ENCODE data around the gene DGKD.

The DGKD gene

DNA sequence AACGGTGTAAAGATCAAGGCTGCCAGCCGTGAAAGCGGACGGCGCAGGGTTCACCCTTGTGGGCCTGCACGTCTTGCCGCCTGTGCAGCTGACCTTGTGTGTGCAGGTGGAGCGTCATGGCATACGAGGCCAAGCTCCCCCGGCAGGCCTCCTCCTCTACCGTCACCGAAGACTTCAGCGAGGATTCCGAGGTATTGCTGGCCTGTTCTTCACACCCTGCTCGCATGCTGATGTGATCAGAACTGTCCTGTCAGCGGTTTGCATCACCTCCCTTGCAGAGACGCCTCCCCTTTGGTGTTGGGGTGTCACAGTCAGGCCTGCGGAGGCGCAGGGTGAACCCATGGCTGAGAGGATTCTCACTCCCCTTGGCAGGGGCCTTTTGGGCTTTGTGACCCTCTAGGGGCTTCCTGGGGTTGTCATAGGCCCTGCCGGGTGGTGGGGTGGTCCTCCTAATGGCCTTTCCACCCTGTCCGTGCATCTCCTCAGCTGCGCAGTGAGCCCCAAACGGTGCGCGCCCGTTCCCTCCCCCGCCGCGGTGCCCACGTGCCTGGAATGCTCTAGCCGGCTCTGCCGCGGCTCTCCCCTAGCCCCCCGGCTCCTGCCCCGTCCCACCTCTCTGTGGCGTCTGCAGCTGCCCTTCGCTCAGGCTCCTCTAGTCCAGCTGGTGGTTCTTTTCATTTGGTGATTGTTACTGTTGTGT is 92.5 kb downstream of the DGKD start:
- DNase-seq (ENCODE audit: low read depth in 2 of 2), result no peak

DNA sequence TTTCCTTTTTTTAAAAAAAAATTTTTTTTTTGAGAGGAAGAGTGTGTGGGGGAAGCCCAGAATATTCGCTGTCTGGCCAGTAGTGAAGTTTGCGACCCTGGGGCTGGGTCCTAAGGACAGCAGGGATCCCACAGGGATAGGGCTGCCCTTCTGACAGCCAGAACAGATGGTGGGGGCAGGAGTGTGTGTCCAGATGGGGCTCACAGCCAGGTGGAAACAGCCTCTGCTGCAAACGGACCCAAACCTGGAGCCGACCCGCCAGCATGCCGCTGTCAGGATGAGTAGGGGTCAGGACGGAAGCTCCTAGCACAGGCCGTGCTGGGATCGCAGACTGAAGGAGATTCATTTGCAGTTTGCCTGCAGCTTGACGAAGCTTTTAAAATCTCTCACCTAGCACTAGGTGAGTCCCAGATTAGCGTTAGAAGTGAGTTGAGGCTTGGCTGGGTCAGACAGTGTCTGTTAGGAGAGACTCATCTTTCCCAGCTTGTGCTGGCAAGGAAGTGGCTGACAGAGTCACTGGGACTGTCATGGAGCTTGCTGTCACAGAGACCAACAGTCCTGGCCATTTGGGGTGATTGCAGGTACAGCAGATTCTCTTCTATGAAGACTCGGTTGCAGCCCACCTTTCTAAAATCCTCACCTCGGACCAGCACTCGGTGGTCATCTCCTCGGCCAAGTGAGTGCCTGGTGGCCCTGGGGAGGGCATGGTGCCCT is 93.4 kb downstream of the DGKD start:
- no peak for DNase-seq (ENCODE audit: low read depth in 2 of 2)

DNA sequence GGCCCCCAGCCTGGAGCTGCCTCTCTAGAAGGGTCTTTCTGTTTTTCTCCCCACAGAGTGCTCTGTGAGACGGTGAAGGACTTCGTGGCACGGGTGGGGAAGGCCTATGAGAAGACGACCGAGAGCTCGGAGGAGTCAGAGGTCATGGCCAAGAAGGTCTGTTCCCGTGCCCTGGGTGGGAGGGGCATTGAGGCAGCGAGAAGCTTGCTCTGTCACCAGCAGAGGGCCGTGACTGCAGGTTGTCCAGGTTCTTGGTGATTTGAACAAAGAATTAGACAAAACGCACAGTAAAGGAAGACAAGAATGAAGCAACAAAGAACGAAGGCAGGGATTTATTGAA is 93.9 kb downstream of the DGKD start:
- no peak for DNase-seq (ENCODE audit: low read depth in 2 of 2)

DNA sequence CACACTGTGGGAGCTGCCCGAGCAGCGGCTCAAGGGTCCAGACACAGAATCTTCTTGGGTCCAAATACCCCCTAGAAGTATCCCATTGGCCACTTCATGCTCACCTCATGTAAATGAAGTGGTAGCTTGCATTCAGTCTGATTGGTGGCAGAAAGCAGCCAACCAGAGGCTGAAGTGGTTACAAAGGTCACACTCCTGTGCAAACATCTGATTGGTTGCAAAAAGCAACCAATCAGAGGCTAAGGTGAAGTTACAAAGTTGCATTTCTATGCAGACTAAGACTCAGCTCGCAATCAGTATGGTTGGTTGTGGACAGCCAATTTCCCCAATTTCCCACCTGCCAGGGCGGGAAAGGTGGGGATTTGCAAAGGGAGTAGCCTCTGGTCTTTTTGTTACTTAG is 94.3 kb downstream of the DGKD start:
- DNase-seq (ENCODE audit: low read depth in 2 of 2), result no peak

DNA sequence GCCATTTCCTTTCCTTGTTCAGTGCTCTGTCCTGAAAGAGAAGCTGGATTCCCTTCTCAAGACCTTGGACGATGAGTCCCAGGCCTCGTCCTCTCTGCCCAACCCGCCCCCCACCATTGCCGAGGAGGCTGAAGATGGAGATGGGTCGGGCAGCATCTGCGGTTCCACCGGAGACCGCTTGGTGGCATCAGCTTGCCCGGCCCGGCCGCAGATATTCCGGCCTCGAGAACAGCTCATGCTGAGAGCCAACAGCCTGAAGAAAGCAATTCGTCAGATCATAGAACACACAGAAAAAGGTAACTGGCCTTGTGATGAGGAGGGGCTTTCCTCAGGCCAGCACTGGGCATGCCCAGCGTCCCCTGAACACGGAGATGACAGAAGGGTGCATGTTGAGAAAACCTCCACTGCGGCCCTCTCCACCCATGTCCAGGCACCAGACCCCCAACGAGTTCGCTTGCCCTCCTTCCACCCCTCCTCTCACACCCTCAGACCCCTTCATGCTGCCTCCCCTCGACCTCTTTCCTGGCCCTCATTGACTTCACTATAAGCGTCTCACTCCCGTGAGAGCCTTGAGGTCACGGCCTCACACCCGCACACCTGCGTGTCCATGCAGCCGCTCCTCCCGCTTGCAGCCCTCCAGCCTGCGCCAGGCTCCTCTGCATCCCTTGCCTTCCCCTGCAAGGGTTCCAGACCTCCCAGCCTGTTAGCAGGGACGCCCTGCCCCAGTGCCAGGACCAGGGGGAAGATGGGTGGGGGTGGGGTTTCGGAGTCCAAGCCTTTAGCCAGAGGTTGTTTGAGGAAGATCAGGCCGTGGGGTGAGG is 95.0 kb downstream of the DGKD start:
- no peak for DNase-seq (ENCODE audit: low read depth in 2 of 2)

DNA sequence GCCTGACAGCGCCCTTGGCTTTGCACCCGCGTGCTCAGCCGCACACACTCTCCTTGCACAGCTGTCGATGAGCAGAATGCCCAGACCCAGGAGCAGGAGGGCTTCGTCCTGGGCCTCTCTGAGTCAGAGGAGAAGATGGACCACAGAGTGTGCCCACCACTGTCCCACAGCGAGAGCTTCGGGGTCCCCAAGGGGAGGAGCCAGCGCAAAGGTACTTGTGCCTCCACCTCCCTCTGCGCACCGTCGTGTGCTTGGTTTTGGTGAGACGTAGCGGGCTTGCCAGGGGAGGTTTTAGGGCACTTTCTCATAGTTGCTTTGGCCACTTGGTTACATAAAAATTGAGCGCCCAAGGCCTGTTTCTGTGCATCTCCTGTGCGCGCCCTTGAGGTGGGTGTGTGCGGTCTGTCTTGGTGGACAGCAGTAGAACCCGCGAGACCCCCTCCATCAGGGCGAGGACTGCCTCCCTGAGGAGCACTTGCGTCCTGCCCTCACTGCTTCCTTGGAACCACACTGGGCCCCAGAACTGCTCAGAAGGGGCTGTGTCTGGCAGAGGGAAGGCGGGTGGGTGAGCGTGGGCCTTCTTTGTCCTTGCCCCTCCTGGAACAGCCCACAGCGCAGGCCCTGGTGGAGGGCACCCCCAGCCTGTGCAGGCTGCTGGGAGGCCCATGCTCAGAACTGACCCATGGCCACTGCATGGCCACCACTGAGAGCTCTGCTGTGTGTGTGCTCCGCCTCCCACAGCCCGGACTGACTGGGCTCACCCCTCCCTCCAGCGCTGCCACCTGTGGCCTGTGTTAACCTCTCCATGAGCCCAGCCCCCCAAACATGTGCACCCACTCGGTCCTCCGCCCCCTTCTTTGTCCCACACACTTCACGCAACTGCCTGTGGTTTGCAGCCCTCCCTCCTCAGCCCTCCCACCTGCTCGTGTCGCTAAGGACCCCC is 95.9 kb downstream of the DGKD start:
- no peak for DNase-seq (ENCODE audit: low read depth in 2 of 2)

DNA sequence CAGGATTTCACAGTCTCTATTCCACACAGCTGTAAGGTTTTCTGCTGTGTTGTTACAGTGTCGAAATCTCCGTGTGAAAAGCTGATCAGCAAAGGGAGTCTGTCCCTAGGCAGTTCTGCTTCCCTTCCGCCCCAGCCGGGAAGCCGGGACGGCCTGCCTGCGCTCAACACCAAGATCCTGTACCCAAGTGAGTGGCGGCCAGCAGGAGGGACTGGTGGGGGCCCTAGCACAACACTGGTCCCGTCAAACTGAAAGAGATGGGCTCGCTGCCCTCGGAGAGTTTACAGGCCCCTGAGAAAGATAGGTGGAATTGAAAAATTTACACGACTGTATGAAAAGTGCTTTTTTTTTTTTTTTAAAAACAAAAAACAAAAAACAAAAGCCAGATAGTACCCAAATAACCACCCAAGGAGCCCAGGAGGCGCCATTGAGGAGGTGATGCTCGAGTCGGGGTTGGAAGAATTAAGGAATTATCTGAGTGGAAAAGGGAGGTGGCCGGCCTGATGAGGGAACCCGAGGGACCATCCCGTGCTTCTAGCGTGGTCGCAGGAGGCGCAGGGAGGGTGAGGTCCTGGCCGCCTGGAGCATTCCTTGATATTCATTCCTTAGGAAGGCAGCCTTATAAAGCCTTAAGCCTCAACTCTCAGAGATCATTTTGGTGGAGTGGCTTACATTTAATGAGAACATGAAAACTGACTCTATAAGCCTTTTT is 96.7 kb downstream of the DGKD start:
- DNase-seq (ENCODE audit: low read depth in 2 of 2), result no peak

DNA sequence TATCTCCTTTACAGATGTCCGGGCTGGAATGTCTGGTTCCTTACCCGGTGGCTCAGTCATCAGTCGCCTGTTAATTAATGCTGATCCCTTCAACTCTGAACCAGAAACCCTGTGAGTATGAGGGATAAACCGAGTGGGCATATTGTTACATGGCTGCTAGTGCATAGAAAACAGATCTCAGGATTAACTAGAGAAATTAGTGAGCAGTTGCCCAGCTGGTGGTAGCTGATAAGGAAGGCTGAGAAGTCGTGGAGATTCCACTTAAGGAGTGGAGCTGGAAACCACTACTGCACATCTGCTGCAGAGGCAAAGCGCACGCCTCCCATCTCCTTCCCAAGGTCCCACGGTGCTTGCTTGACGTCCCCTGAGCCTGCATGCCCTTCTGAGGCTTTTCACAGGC is 97.7 kb downstream of the DGKD start:
- DNase-seq (ENCODE audit: low read depth in 2 of 2), result no peak

DNA sequence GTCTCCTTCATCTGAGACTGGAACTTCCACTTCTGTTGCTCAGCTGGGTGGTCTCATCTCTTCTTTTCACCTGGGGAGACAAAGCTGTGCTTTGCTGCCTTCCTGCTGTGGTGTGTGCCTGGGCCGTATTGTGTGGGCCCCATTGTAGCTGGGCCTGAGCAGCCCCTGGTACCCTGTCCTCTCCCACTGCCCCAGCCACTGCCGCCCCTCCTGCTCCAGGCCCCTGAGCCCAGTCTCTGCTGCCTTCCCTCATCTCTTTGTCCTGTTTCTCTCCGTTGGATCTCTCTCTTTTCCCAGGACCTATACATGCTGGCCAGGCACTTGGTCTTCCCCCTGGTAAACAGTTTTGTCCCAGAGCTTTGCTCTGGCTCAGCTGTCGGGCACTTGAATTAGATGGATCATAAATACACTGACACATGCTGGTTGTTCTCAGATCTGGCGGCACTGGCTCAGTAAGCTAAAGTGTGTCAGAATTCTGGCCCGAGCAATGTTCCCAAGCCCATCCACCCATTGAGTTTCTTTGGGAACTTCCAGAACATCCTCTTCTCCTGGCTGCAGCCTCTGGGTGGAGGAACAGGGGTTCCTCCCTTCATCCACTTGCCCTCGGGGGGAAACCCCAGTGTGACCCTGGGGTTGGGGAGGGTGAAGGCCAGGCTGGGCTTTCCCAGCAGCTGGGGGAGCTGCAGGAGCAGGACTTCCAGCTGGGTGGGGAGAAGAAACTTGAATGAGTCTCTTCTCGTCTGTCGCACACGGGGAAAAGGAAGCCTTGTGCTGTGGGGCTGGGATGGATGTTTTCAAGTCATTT is 99.0 kb downstream of the DGKD start:
- no peak for DNase-seq (ENCODE audit: low read depth in 2 of 2)

DNA sequence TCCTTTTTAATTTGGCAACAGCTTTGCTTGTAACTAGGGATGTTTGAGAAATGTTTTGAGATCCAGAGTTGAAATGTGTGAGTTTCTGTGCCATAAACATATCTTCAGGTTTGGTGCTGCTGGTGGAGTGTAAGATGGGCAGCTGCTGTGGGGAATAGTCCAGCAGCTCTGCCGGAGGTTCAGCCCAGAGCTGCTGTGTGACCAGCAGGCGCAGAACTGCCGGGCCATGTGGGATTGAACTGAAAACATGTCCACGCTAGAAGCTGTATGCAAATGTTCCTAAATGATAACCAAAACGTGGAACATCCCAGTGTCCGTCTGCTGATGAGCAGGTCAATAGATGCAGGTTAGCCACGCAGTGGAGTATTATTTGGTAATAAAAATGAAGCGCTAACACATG is 99.6 kb downstream of the DGKD start:
- no peak for DNase-seq (ENCODE audit: low read depth in 2 of 2)

DNA sequence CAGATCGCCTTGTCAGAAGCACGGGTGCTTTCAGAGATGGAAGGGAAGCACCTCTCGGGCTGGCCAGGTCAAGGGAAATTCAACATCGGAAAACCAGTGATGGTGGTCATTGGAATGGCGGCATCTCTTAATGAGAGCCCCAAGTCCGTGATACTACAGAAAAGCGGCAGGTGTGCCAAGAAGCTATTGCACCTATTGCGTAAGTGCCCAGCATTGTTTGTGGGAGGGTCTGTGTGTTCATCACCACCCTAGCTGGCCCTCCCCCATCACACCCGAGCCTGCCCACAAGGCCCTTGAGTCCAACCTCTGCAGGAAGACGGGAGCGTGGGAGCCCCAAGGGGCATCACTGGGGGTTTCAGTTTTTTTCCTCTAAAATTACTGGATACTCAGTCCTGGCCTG is 100.7 kb downstream of the DGKD start:
- DNase-seq (ENCODE audit: low read depth in 2 of 2), result no peak

DNA sequence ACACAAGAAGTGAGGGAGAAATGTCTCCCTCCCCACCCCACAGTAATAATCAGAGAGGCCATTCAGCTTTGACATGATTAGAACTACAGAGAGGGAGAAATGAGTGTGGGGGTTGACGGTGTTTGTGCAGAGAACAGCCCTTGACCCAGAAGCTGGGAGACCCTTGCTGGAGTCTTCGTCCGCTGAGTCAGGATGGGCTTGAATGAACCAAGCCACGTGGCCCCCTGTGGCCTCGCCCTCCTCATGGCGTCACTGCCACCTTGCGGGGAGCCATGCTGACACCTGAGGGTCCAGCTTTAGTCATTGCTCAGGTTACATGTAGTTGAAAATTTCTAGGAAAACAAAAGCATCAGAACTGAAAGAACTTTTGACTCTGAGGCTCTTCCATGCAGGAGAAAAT is 101.2 kb downstream of the DGKD start:
- DNase-seq (ENCODE audit: low read depth in 2 of 2), result no peak

DNA sequence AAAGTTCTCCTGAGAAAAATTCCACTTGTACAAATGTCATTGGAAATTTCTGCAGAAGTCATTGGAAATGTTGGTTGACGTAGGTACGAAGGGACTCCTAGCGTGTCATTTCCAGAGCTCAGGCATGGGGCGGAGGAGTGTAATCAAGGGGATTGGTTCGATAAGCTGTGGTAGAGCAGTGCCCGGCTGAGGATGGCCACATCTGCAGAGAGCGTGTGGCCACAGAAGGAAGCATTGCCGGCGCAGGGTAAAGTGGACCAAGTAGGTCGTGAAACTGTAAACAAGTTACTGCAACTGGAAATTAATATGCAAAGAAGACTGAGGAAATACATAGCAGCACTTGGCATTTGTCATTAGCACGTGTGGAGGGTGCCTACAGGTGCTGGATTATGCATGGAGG is 101.8 kb downstream of the DGKD start:
- no peak for DNase-seq (ENCODE audit: low read depth in 2 of 2)

DNA sequence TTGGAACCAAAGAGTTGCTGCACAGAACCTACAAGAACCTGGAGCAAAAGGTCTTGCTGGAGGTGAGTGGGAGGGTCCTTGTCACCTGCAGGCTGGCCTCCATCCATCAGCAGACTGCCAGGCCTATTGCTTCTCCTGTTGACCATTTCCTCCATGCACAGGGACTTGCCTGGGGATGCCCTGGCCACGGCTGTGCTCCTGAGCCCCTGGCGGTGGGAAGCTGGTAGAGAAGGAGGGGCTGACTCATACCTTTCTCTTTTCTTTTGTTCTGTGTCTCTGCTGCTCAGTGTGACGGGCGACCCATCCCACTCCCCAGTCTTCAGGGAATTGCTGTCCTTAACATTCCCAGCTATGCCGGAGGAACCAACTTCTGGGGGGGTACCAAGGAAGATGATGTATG is 102.6 kb downstream of the DGKD start:
- no peak for DNase-seq (ENCODE audit: low read depth in 2 of 2)

DNA sequence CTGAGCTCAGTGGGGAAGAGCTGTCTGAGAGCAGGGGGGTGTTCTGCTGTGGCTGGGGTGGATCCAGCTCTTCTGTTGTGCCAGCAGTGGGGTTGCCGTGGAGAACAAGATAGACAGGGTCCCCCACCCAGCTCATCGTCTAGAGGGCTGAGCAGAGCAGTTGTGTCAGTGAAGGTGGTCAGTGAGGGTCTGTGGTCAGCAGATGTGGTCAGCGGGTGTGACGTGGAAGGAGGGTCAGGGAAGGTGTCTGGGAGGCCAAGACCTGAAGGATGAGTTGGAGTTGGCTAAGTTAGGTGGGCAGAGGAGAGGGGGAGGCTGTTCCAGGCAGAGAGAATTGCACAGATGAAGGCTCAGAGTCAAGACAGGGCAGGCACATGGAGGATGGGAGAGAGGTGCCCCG is 103.1 kb downstream of the DGKD start:
- no peak for DNase-seq (ENCODE audit: low read depth in 2 of 2)

DNA sequence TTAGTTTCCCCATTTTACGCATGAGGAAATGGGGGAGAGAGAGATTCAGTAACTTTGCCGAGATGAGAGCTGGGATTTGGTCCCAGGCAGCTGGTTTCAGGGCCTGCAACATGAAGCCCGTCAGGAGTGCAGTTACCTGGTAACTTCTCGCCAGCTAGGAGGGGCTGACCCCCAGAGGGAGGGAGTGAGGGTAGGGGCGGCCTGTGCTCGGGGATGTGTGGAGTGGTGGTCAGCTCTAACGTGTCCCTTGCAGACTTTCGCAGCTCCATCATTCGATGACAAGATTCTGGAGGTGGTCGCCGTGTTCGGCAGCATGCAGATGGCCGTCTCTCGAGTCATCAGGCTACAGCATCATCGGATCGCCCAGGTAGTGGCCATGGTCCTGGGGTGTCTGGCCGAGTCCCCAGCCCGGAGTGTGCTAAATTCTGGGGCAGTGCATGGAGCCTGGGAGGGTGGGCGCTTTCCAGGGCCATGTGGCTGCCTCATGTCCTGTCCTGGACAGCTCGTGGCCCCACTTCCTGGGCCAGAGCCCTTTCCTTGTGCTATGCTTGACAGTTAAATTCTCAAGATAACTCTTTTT is 103.8 kb downstream of the DGKD start:
- DNase-seq (ENCODE audit: low read depth in 2 of 2), result no peak

DNA sequence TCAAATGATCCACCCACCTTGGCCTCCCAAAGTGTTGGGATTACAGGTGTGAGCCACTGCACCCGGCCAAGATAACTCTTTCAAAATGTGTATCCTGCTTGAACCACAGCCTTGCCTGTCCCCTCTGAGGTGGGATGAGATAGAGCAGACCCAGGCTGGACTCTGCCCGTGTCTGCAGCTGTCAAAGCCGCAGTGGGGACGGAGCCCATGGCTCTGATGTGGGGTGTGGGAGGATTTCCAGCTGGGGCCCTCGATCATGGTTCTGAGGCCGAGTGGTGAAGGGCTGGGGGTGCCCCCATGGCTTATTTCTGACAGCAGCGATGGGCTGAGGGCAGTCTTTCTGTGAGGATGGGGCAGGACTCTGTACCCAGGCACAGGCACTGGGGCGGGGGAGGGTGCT is 104.5 kb downstream of the DGKD start:
- DNase-seq (ENCODE audit: low read depth in 2 of 2), result no peak

DNA sequence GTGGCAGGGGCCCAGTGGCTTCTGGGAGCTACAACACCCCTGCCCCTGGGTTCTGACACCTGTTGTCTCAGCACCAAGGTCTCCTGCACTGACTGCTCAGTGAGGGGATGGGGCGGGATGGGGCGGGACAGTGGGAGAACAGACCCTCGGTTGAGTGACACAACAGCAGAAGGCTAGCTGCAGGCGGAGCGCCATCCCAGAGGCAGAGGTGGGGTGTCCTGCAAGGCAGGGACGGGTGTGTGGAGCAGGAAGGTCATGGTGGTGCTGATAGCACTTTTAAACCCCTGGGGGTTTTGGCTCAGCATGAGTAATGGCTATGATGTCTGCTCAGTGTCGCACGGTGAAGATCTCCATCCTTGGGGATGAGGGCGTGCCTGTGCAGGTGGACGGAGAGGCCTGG is 105.1 kb downstream of the DGKD start:
- DNase-seq (ENCODE audit: low read depth in 2 of 2), result no peak

DNA sequence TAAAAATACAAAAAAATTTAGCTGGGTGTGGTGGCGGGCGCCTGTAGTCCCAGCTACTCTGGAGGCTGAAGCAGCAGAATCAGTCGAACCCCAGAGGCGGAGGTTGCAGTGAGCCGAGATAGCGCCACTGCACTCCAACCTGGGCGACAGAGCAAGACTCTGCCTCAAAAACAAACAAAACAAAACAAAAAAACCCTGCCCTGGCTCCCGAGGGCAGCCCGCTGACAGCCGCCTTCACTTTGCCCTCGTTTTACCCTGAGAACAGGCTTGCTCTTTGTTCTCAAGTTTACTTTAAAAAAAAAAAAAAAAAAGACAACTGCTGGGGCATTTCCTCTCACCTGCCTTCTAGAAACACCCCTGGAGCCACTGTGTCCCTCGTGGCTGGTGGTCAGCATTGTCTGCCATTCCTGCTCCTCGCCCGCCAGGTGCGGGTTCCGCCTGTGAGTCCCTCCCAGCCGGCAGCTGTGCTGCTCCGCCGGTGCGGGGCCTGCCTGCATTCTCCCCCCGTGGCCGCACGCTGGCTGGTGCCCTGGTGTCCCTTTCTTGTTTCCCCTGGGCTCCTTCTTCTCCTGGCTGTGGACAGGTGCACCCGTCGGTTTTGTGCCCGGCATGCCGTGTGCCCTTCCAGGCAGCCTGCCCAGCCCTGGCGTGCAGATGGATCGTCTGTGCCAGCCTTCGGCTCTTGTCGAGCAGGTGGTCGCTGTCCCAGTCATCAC is 106.6 kb downstream of the DGKD start:
- DNase-seq (ENCODE audit: low read depth in 2 of 2), result no peak

Data from stimulated activated CD4-positive, alpha-beta T cell treated with anti-CD3 and anti-CD28 coated beads, Interleukin-12 subunit alpha, Interleukin-12 subunit beta, amount 100 ng/mL, for 24 hours (primary cell).